IMR-90 (cell line): Measurements from ENCODE around the gene JMJD1C. TPM values are rescaled to one million over a fixed set of nuclear protein-coding genes. Genes with fewer than 3 reads are reported as not detected.

Experiments used
- ATAC-seq: fragments of 200-7000 bp; cut with Tn5 transposase; 2 replicates; pipeline ENCODE4 v1.9.1; 2020; ENCODE audit warnings: low read depth, mild to moderate bottlenecking, moderate library complexity
- BruUV-seq: library from RNA; stranded (reverse); fragments of 400-500 nt; replicated peaks from 2 replicates; lab custom pipeline; 2021; lab: Mats Ljungman, UMichigan
- CTCF ChIA-PET: fragments of 300-600 bp; formaldehyde crosslinking; extraction: SDS; loops from one replicate; lab custom pipeline; 2021; ENCODE audit warnings: antibody characterized with exemption; lab: Yijun Ruan, JAX
- POLR2A ChIA-PET: fragments of 300-600 bp; sonication (Branson Sonifier 250); formaldehyde crosslinking; loops from one replicate; lab custom pipeline; 2022; ENCODE audit warnings: antibody characterized with exemption; ENCODE audit not compliant: unreplicated experiment; lab: Charles Lee
- DNase-seq: peaks from one replicate; pipeline ENCODE4 v3.0.0; 2013
- H2AFZ ChIP-seq: replicated peaks from 2 replicates; pipeline ENCODE3; 2013; ENCODE audit warnings: low read length, mild to moderate bottlenecking; ENCODE audit not compliant: poor library complexity
- H2AK5ac ChIP-seq: 2 replicates; pipeline ENCODE4 v1.6.1; 2013; ENCODE audit warnings: low read depth, low read length, inconsistent platforms
- H2AK9ac ChIP-seq: replicated peaks from 2 replicates; pipeline ENCODE3; 2013; ENCODE audit warnings: mild to moderate bottlenecking, low read depth, low read length, moderate library complexity; ENCODE audit not compliant: poor library complexity
- H2BK120ac ChIP-seq: 2 replicates; pipeline ENCODE4 v1.6.1; 2013; ENCODE audit warnings: low read depth, low read length, inconsistent platforms
- H2BK15ac ChIP-seq: 3 replicates; pipeline ENCODE4 v1.6.1; 2013; ENCODE audit warnings: low read depth, low read length, inconsistent platforms
- H2BK20ac ChIP-seq: 2 replicates; pipeline ENCODE4 v1.6.1; 2013; ENCODE audit warnings: low read depth, mild to moderate bottlenecking, inconsistent platforms, low read length, moderate library complexity
- H2BK5ac ChIP-seq: 2 replicates; pipeline ENCODE4 v1.6.1; 2013; ENCODE audit warnings: mild to moderate bottlenecking, low read depth, low read length, inconsistent platforms; ENCODE audit not compliant: poor library complexity, severe bottlenecking
- H3K14ac ChIP-seq: replicated peaks from 2 replicates; pipeline ENCODE4 v1.6.1; 2013; ENCODE audit warnings: low read depth, low read length, inconsistent platforms
- H3K18ac ChIP-seq: 2 replicates; pipeline ENCODE4 v1.6.1; 2013; ENCODE audit warnings: low read depth, low read length, control low read depth
- H3K23ac ChIP-seq: 2 replicates; pipeline ENCODE4 v1.6.1; 2013; ENCODE audit warnings: low read depth, low read length, inconsistent platforms
- H3K27ac ChIP-seq: 2 replicates; pipeline ENCODE4 v1.5.1; 2013; ENCODE audit warnings: mild to moderate bottlenecking, control low read depth, low read length; ENCODE audit not compliant: insufficient read depth
- H3K27me3 ChIP-seq: 2 replicates; pipeline ENCODE4 v1.6.1; 2013; ENCODE audit warnings: low read length; ENCODE audit not compliant: control insufficient read depth, insufficient read depth
- H3K36me3 ChIP-seq: 2 replicates; pipeline ENCODE4 v1.6.1; 2013; ENCODE audit warnings: low read length, mixed read lengths; ENCODE audit not compliant: control insufficient read depth, insufficient read depth
- H3K4ac ChIP-seq: 2 replicates; pipeline ENCODE4 v1.6.1; 2013; ENCODE audit warnings: low read depth, low read length, inconsistent platforms
- H3K4me1 ChIP-seq: 2 replicates; pipeline ENCODE4 v1.6.1; 2013; ENCODE audit warnings: low read length, mixed read lengths; ENCODE audit not compliant: control insufficient read depth, insufficient read depth
- H3K4me2 ChIP-seq: 2 replicates; pipeline ENCODE4 v1.6.1; 2013; ENCODE audit warnings: low read depth, mild to moderate bottlenecking, control low read depth, low read length, moderate library complexity
- H3K4me3 ChIP-seq: 2 replicates; pipeline ENCODE4 v1.5.1; 2013; ENCODE audit warnings: low read depth, mild to moderate bottlenecking, control low read depth, low read length, moderate library complexity; ENCODE audit not compliant: insufficient read depth
- H3K56ac ChIP-seq: 2 replicates; pipeline ENCODE4 v1.6.1; 2013; ENCODE audit warnings: low read length, inconsistent platforms; ENCODE audit not compliant: insufficient read depth; ENCODE audit errors: extremely low read depth
- H3K79me1 ChIP-seq, 2 experiments: 2 replicates each; pipeline ENCODE4 v1.6.1; 2013; ENCODE audit warnings: low read length in 2 of 2, inconsistent platforms in 1 of 2, low read depth in 1 of 2
- H3K9ac ChIP-seq: 2 replicates; pipeline ENCODE4 v1.6.1; 2013; ENCODE audit warnings: low read depth, low read length, control low read depth
- H3K9me1 ChIP-seq: 2 replicates; pipeline ENCODE4 v1.6.1; 2013; ENCODE audit warnings: low read length, inconsistent platforms; ENCODE audit not compliant: insufficient read depth
- H3K9me3 ChIP-seq: 2 replicates; pipeline ENCODE4 v1.6.1; 2013; ENCODE audit warnings: low read length; ENCODE audit not compliant: control insufficient read depth, insufficient read depth
- H4K20me1 ChIP-seq: 2 replicates; pipeline ENCODE4 v1.6.1; 2013; ENCODE audit warnings: low read length, inconsistent platforms; ENCODE audit not compliant: insufficient read depth
- H4K5ac ChIP-seq: 2 replicates; pipeline ENCODE4 v1.6.1; 2013; ENCODE audit warnings: mild to moderate bottlenecking, low read depth, low read length, control low read depth
- H4K8ac ChIP-seq, 2 experiments: 2 replicates each; pipeline ENCODE4 v1.6.1; 2013; ENCODE audit warnings: low read depth in 2 of 2, low read length in 2 of 2, control low read depth in 1 of 2, inconsistent platforms in 1 of 2
- H4K91ac ChIP-seq: 2 replicates; pipeline ENCODE4 v1.6.1; 2013; ENCODE audit warnings: low read depth, low read length, inconsistent platforms; ENCODE audit not compliant: insufficient read depth
- CHD1 ChIP-seq: IDR thresholded peaks from 2 replicates; pipeline ENCODE4 v1.6.1; 2012; ENCODE audit warnings: low read depth, low read length, improper control_type of control experiment
- ELK1 ChIP-seq: fragments of 150-350 bp; IDR thresholded peaks from 2 replicates; pipeline ENCODE4 v1.6.1; 2016; ENCODE audit warnings: low read depth, mild to moderate bottlenecking, low read length, moderate library complexity, borderline replicate concordance
- FOS ChIP-seq: fragments of 150-350 bp; IDR thresholded peaks from 2 replicates; pipeline ENCODE4 v1.6.1; 2016; ENCODE audit warnings: low read depth, low read length
- MAZ ChIP-seq: IDR thresholded peaks from 2 replicates; pipeline ENCODE4 v1.6.1; 2012; ENCODE audit warnings: low read depth, mild to moderate bottlenecking, low read length, improper control_type of control experiment, moderate library complexity, borderline replicate concordance
- MXI1 ChIP-seq: IDR thresholded peaks from 2 replicates; pipeline ENCODE4 v1.6.1; 2012; ENCODE audit warnings: low read depth, mild to moderate bottlenecking, low read length, moderate library complexity, borderline replicate concordance
- NFE2L2 ChIP-seq: fragments of 150-350 bp; IDR thresholded peaks from 2 replicates; pipeline ENCODE4 v1.6.1; 2016; ENCODE audit warnings: low read depth, mild to moderate bottlenecking, low read length
- POLR2A ChIP-seq: IDR thresholded peaks from 2 replicates; pipeline ENCODE4 v1.6.1; 2012; ENCODE audit warnings: mild to moderate bottlenecking, low read depth, low read length
- RAD21 ChIP-seq: IDR thresholded peaks from 2 replicates; pipeline ENCODE4 v1.6.1; 2012; ENCODE audit warnings: low read length, improper control_type of control experiment
- SMC3 ChIP-seq: fragments of 150-350 bp; IDR thresholded peaks from 2 replicates; pipeline ENCODE4 v1.6.1; 2016; ENCODE audit warnings: low read depth, mild to moderate bottlenecking, antibody characterized with exemption, low read length, moderate library complexity
- WGBS, 2 experiments: methylation state at CpG; one replicate each; pipeline versions ENCODE4 v1.1.5 to v1.1.7; 2013; ENCODE audit warnings: missing lambda C conversion rate in 2 of 2; ENCODE audit not compliant: insufficient read length in 1 of 2; ENCODE audit errors: extremely low coverage in 2 of 2; 5-methylcytosine and 5-hydroxymethylcytosine counted together
- dilution Hi-C: fragments of 300-500 bp; cut with HindIII; formaldehyde crosslinking; loops from one replicate; pipeline ENCODE4 v1.14.3; 2018; ENCODE audit warnings: low sequenced_read_pairs; ENCODE audit not compliant: unreplicated experiment
- in situ Hi-C: fragments of 300-500 bp; cut with MboI; formaldehyde crosslinking; loops from 3 replicates; pipeline ENCODE4 v1.14.3; 2019; ENCODE audit warnings: low sequenced_read_pairs, inconsistent platforms, mixed read lengths
- intact Hi-C: fragments of 100-400 bp; cut with micrococcal nuclease; formaldehyde crosslinking; loops from 2 replicates; pipeline ENCODE4 v1.10.0; 2022
- polyA plus RNA-seq, 3 experiments: library from polyadenylated mRNA; depleted of rRNA; stranded (reverse); fragments of >200 nt; gene quantifications; 2 replicates each; pipeline ENCODE4 v1.2.3, GENCODE V29; 2012; ENCODE audit warnings: low replicate concordance in 1 of 3
- total RNA-seq: library from RNA; depleted of rRNA; stranded (reverse); fragments of >200 nt; gene quantifications from 2 replicates; pipeline ENCODE4 v1.2.3, GENCODE V29; 2012

JMJD1C gene
- total and polyA plus RNA-seq, 2 of the 4 experiments (the other 2 are of a cell fraction): 15.6 to 96.8 TPM

DNA sequence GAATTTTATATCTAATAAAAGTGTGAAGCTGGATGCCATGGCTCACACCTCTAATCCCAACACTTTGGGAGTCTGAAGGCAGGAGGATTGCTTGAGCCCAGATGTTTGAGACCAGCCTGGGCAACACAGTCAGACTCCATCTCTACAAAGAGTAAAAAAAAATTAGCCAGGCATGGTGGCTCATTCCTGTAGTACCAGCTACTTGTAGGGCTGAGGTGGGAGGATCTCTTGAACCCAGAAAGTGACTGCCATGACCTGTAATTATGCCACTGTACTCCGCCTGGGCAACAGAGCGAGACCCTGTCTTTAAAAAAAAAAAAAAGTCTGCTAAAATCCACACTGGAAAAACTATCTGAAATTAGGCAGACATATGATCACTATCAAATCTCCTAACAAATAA is 7.6 kb downstream of the JMJD1C start:
- TF ChIP-seq NFE2L2 (no peak), MAZ (no peak), CHD1 (no peak), SMC3 (no peak), RAD21 (no peak), ELK1 (no peak), FOS (no peak), MXI1 (no peak), POLR2A (no peak)
- no CpG with 5 or more reads among the region's 2 CpGs for WGBS, 2 experiments
- Histone ChIP-seq H3K9me3 (no peaks in the 10 kb centered on the region), H3K27ac (no peak overlapping the region), H3K14ac (no peak overlapping the region), H2AK9ac (no peak overlapping the region), H2BK20ac (no peak overlapping the region), H2AFZ (no peak overlapping the region), H3K79me1 (peaks cover 11 to 55% of the 10 kb centered on the region in 2 experiments), H3K4me3 (no peak overlapping the region), H4K91ac (no peak overlapping the region), H3K4me2 (no peak overlapping the region), H3K27me3 (no peaks in the 10 kb centered on the region), H4K5ac (no peak overlapping the region), H2BK5ac (peak overlapping the region; percentile 36), H3K18ac (no peak overlapping the region), H3K9me1 (0 out of 2 replicates have a peak, but pooled peaks cover 5% of the 10 kb centered on the region), H3K56ac (no peak overlapping the region), H3K4ac (no peak overlapping the region), H3K4me1 (peaks cover 3% of the 10 kb centered on the region), H2BK15ac (no peak overlapping the region), H3K23ac (peak overlapping the region; percentile 7; the same call in 1 of the 2 replicates), H4K20me1 (peaks cover 13% of the 10 kb centered on the region; the same call in 1 of the 2 replicates), H4K8ac (no peak overlapping the region), H2AK5ac (no peak overlapping the region), H3K36me3 (no peaks in the 10 kb centered on the region), H3K9ac (no peak overlapping the region), H2BK120ac (no peak overlapping the region)
- DNase-seq (no peak), ATAC-seq (no peak)
- POLR2A ChIA-PET: no interaction called here
- dilution Hi-C loops (no loop called here), intact Hi-C loops (no loop called here), in situ Hi-C loops (no loop called here)
- no TSS peak for BruUV-seq
- CTCF ChIA-PET: interaction anchor here (0.7 kb wide), 1 partner anchor 213 kb away, joined by 3 read pairs; no protein-coding TSS in a partner anchor
